DND-41 (cell line): ENCODE data around the gene FHIP1A.

Experiments used
- EZH2 ChIP-seq: IDR thresholded peaks from 3 replicates; pipeline ENCODE4 v1.6.1; 2012; ENCODE audit warnings: borderline replicate concordance, low read depth, mild to moderate bottlenecking, moderate library complexity, low read length, inconsistent platforms; ENCODE audit not compliant: severe bottlenecking
- TF ChIP-seq, protein P1 (sequence below): IDR thresholded peaks from 2 replicates; pipeline ENCODE4 v1.5.1; 2012; ENCODE audit warnings: borderline replicate concordance, low read length, moderate library complexity, mild to moderate bottlenecking; ENCODE audit not compliant: poor library complexity, severe bottlenecking; ENCODE audit errors: extremely low read depth

GRCh38 chr4:151430740-151431457 is 21.9 kb downstream of the FHIP1A start:
- TF ChIP-seq, protein P1, sequence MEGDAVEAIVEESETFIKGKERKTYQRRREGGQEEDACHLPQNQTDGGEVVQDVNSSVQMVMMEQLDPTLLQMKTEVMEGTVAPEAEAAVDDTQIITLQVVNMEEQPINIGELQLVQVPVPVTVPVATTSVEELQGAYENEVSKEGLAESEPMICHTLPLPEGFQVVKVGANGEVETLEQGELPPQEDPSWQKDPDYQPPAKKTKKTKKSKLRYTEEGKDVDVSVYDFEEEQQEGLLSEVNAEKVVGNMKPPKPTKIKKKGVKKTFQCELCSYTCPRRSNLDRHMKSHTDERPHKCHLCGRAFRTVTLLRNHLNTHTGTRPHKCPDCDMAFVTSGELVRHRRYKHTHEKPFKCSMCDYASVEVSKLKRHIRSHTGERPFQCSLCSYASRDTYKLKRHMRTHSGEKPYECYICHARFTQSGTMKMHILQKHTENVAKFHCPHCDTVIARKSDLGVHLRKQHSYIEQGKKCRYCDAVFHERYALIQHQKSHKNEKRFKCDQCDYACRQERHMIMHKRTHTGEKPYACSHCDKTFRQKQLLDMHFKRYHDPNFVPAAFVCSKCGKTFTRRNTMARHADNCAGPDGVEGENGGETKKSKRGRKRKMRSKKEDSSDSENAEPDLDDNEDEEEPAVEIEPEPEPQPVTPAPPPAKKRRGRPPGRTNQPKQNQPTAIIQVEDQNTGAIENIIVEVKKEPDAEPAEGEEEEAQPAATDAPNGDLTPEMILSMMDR: no peak
- TF ChIP-seq EZH2: no peak
